Measurements from ENCODE around the gene AKT1S1.

Gene AKT1S1

DNA sequence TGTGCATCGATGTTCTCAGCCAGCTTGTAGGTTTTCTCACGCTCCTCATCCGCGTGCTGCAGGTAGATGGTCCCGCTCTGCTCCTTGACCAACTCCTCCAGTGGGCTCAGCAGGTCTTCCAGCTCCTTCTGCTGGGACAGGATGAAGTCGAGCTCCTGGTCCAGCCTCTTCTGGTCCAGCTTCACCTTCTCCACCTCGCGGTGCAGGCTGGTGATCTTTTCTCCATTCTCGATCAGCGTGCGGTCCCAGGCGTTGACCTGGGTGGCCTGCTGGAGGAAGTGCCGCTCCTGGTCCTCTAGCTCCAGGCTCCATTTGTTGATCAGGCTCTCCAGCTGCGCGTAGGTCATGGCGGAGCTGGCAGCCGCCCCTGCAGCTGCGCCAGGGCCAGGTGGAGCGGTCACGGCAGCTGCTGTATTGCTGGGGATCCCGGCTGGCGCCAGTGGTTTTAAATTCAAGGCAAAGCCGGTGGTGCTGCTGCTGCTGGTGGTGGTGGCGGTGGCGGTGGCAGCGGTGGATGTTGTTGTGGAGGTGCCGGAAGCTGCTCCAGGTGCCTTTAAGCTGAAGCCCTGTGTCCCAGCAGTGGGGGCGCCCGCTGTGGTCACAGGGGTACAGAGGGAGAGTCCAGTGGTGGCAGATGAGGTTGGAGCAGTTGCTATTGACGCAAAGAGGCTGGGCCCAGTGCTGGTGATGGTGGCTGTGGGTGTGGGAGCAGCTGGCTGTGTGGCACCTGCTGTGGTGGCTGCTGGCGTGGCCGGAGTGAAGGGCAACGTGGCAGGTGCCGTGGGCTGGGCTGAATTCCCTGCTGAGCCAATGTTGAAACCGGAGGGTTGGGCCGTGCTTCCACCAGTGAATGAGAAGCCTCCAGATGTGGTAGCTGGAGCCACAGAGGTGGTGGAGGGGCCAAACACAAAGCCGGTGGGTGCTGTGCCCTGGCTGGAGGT is 31.6 kb upstream of the AKT1S1 start:
- DNase-seq (ENCODE audit: extremely low spot score, insufficient read length, low read depth) (no peak), FAIRE-seq (no peak)

DNA sequence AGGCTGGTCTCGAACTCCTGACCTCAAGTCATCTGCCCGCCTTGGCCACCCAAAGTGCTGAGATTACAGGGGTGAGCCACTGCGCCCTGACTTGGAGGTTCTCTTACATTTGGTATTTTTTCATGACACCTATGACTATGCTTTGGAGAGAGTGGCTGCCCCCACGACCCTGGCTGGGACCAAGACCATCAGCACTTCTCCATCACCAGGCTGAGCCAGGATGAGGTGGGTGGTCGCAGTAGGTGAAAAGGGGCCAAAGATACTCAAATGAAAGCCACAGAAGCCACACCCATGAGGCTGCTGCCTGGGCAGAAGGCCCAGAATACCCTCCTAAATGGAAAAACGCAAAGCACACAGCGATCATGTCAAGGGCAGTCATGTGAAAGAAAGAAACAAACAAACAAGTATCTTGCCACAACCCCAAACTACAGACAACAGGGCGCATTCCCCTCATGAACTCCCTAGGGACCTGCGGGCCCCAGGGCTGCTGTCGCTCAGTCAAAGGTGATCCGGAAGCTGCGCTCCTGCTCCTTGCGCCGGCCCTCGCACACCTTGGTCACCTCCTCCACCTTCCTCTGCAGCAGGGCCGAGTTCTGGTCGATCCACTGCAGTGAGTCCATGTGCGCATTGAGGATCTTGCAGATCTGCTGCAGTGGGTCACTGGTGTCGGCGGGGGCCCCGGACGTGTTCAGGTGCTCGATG is 30.7 kb upstream of the AKT1S1 start:
- peak; percentile 51 for FAIRE-seq
- no peak for DNase-seq (ENCODE audit: extremely low spot score, insufficient read length, low read depth)

DNA sequence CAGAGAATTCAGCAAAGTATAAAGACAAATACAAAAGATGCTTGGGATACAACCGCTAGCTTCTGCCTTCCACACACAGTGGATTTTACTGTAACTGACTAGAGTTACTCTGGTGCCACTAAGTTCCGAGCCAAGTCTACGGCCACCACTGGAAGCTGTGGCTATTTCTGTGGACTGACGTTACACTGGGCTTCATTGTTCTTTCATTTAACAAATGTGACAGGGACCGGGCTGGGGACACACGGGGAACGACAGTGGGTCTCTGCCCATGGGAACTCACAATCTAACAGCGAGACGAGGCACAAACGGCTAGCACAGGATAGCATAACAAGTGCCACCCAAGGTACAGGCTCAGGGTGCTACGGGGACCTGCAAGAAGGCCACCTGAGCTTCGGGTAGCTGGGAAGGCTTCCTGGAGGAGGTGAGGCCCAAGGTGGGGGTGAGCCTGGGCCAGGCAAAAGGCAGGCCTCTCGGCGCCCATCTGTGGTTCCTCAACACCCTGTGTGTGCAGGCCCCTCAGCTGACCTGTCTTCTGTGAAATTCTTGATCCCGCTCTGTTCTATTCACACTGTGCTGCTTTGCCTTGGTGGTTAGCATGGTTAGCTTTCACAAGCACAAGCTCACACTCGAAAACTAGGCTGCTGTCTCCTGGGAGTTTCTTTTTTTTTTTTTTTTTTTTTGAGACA is 29.9 kb upstream of the AKT1S1 start:
- DNase-seq (ENCODE audit: extremely low spot score, insufficient read length, low read depth) (no peak), FAIRE-seq (peak; percentile 61)

DNA sequence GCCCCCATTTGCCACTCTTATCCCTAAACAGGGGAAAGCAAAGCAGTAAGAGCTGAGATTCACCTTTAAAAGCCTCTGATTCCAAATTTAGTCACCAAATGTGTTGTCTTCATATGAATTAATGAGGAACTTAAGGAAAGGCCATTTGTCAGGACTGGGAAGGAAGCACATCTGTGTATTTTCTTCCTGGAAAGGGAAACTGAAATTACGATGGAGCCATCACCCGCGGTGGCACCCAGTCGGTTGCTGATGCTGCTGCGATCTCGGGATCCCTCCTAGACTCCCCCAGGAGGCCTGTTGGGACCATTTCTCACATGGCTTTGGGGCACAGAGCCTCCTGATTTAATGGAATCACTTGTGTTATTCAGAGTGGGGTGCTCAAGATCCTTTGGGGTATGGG is 27.0 kb upstream of the AKT1S1 start:
- no peak for DNase-seq (ENCODE audit: extremely low spot score, insufficient read length, low read depth)
- no peak for FAIRE-seq

DNA sequence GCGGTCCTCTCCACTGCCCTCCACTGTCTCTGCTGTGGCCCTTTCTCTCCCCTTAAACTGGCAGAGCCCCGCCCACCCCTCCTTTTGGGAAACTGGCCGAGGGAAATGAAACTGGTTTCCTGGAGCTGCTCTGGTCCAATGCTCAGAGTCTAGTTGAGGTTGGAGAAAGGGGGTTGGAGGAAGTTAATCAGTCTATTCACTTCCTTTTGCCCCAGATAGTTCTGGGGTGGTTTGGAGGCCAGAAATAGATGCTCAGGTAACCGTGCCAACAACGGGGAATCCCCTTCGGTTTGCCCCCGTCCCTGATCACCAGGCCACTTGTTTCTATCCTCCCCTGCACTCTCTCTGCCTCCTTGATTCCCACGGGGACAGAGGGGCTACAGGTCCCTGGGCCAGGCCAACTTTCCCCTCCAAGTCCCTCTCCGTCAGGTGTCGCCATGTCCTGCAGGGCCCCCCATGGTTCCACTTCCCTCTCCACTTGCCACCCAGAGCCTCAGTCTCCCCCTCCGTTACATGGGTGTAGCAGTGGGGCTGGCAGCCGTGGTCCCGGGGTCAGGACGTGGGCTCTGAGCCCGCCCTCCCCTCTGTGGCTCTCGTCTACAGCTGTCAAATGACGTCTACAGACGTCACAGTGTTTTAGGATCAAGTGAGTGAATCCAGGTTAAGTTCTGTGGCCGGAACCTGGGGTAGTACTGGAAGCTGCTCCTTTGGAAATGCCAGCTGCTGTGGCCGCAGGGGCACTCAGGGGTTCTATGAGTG is 19.9 kb upstream of the AKT1S1 start, which contains the start of gene IL4I1:
TSS of gene IL4I1 (minus strand) at position 25 of the 759 bp plus-strand sequence. CDS start 727 bp downstream, outside the sequence.
- DNase-seq (ENCODE audit: extremely low spot score, insufficient read length, low read depth) (peak; percentile 62), FAIRE-seq (peak; percentile 99)

DNA sequence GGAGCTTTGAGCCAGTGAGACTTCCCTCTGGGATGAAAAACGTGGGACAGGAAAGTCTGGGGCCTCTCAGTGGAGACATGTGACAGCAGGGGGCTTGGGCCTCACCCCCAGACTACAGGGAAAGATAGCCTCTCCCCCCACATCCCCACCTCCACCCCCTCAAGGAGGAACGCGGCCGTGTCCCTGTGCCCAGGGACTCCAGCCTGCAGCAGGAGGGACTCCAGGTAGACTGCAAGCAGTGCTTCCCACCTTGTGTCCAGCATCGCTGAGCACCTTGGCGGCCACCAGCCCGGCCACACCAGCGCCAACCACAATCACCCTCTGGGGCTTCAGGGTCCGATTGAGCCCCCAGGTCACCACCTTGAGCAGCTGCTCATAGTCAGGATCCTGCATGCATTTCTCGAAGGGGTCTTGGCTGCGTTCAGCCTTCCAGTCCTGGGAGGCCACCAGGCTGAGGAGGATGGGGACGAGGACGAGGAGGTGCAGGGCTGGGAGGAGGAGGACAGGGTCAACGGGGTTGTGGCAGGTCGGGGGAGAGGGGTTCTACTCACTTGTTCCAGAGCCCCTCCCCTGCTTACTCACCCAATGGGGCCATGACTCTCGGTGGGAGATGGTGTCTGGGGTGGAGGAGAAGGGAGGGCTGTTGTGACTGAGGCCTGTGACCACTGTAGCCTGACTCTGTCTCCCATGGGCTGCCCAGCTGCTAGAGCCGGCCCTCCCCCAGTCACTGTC is 18.6 kb upstream of the AKT1S1 start:
- DNase-seq (ENCODE audit: extremely low spot score, insufficient read length, low read depth): no peak

DNA sequence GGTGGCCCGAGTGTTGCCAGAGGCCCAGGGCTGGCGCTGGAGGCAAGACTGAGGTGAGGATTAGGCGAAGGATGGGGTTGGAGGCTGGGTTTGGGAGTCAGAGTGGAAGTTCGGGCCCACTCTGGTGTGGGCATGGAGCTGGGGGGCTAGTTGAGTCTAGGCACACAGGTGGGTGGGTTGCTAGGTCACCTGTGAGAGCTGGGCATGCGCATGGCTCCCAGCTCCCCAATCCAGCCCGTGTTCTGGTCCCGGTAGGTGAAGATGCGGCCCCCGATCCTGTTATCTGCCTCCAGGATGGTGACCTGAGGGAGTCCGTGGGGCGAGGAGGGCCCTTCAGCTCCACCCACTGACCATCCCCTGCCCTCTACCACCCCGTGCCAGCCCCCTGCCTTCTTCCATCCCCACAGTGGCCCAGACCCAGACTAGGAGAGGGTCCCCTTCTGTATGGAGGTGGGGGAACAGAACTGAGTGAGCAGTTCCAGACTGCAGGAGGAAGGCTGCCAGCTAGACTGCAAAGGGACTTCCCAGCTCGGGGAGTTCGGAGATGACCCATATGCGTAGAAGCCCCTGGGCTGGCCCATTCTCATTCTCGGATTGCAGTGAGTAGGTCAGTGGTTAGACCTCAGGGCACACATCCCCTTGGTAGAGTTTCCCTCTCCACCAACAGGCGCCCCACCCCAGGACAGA is 17.9 kb upstream of the AKT1S1 start:
- DNase-seq (ENCODE audit: extremely low spot score, insufficient read length, low read depth) (no peak), FAIRE-seq (peak; percentile 89)

More for the DNA sequence above, 18.6 kb upstream of the AKT1S1 start:
- peak; percentile 73 for FAIRE-seq

DNA sequence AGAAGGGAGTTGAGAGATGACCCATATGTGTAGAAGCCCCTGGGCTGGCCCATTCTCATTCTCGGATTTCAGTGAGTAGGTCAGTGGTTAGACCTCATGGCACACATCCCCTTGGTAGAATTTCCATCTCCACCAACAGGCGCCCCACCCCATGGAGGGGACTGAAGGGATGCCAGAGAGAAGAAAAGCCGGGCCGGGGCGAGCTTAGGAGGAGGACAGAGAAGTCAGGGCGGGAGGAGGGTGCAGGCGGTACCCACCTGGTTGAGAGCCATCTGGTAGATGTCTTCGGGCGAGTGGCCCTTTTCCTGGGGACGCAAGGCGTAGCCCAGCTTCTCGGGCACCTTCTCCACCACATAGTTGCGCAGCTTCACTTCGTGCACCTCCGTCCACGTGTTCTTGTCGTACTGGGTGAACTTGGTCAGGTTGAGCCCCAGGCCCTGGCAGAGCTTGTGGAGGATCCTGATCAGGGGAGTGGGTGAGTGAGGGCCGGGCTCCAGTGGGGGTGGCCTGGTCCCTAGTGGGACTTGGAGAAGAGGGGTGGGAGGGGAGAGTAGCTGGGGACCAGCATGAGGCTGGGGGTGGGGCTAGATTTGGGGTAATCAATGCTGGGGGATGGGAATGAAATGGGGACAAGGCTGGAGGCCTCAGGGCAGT is 17.0 kb upstream of the AKT1S1 start:
- no peak for FAIRE-seq

DNA sequence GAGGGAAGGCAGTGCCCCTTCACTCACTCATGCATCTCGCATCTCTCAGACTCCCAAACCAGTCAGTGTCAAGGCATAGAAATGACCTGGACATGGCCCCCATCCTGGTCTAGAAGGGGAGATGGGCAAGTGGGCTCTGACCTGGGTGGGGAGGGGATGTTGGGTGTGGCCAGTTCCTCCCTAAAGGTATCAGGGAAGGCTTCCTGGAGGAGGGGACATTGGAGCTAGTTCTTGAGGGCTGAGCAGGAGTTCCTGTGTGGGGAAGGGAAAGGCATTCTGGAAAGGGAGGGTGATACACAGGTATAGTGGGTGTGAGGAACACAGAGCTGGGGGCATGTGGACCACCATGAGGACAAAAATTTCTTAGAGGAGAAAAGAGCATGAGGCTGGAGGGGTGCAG is 15.6 kb upstream of the AKT1S1 start:
- DNase-seq (ENCODE audit: extremely low spot score, insufficient read length, low read depth) (no peak), FAIRE-seq (no peak)

More for the DNA sequence above, 17.0 kb upstream of the AKT1S1 start:
- DNase-seq (ENCODE audit: extremely low spot score, insufficient read length, low read depth): no peak

DNA sequence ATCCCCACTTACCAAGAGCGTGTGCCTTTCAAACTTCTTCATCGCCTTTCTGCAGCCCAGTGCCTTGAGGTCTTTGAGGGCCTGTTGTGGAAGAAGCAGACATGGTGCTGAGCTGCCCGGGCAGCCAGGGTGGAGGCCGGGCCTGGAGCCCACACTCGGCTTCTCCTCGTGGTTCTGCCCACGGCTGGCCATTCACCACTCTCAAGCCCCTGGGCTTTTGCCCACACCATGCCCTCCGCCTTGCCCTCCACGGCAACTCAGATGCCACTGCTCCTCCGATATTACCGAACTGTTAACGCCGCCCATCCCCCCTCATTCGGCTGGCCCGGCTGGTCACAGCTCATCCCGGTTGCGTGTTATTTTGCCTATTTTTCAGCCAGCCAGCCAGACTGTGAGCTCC is 14.2 kb upstream of the AKT1S1 start:
- DNase-seq (ENCODE audit: extremely low spot score, insufficient read length, low read depth) (no peak), FAIRE-seq (no peak)

DNA sequence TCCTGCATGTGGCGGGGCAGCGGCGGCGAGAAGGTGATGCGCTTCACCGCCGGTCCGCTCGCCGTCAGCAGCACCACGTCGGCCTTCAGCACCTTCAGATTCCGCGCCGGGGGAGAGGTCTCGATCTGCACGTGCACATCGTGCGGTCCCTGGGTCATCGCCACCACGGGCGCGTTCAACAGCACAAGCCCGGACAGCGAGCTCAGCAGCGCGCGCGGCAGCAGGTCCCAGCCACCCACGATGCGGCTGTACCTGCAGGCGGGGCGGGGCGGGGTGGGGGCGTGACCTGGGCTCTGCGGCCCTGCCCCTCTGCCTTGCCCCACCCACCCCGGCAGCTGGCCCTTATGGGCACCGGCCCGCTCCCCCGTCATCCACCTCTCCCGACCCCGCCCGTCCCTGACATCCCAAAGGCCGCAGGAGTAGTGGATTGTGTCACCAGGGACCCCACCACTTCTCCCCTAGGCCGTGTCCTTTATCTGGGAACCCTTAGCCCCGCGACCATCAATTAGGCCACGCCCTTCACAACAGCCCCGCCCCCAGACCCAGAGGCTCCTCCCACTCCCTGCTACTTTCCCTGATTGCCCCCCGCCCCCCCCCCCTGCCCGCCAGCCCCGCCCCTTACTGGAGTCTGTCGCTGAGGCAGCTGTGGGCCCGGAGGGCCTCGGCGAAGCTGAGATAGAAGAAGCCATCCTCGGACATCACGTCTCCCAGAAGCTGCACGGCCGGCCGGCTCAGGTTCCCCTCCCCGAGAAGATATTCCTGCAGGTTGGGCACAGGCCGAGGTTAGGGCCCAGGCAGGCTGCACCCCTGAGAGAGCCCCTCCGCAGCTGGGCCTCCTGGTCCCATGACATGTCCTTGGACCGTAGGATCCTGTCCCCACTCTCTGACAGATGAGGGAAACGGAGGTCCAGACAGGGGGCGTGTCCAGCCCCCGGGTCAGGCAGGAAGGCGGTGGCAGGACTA is 13.5 kb upstream of the AKT1S1 start:
- FAIRE-seq (no peak), DNase-seq (ENCODE audit: extremely low spot score, insufficient read length, low read depth) (no peak)

DNA sequence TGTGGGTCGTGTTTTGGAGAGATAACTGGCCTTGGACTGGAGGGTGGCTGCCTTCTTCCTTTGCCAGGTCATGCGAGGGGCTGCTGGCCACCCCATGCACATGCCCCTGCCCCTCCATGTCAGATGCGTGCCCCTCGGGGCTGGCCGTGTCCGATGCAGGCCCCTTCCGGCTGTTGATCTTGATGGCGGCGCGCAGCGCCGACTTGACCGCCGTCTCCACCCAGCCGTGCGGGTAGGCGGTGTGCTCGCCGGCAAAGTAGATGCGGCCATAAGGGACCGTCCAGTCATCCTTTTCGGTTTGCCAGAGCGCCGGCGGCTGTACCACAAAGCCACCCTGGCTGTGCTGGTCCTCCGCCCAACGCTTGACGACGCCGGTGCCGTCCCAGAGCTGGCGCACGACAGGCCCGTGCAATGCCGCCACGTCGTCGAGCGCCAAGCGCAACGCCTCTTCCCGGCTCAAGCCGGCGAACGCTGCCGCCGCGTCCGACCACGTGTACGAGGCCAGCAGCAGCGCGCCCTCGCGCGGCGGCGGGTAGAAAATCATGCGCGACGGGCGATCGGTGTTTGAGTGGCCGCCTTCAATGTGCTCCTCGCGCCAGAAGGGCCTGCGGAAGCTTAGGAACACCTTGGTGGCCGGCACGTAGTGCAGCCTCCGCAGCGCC is 12.7 kb upstream of the AKT1S1 start:
- FAIRE-seq: peak; percentile 55

DNA sequence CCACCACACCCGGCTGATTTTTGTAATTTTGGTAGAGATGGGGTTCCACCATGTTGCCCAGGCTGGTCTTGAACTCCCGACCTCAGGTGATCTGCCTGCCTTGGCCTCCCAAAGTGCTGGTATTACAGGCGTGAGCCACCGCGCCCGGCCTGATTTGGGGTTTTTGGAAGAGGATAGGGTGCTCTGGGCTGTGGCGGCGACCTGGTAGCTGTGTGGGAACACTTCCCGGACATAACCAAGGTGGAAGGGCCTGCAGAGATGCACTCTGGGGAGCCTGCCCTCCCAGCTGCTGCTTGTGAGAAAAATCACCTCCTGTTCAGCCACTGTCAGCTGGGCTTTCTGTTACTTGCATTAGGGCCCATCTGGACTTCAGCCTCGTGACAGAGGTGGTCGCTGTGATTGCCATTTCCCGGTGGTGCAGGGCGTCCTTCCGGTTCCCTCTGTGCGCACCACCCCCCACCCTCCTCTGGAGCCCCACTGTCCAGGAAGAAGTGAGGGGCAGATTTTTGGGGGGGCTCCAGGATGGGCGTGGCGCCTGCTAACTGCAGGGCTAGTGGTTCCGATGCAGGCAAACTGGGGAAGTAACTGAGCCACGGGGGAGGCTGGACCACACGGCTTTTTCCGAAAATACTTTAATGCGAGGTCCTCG is 12.0 kb upstream of the AKT1S1 start:
- DNase-seq (ENCODE audit: extremely low spot score, insufficient read length, low read depth) (no peak), FAIRE-seq (no peak)

More for the DNA sequence above, 12.7 kb upstream of the AKT1S1 start:
- DNase-seq (ENCODE audit: extremely low spot score, insufficient read length, low read depth): no peak

DNA sequence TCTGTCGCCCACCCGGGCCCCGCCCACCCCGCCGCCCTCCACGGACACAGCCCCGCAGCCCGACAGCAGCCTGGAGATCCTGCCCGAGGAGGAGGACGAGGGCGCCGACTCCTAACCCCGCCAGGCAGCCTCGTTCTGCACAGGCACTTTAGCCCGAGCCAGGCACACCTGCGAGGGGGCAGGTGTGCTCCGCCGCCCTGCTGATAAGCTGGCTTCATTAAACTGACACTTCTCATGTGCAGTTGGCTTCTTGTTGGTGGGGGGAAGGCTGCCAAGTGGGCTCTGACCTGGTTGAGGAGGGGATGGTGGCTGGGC is 11.3 kb upstream of the AKT1S1 start:
- FAIRE-seq: no peak
- no peak for DNase-seq (ENCODE audit: extremely low spot score, insufficient read length, low read depth)

DNA sequence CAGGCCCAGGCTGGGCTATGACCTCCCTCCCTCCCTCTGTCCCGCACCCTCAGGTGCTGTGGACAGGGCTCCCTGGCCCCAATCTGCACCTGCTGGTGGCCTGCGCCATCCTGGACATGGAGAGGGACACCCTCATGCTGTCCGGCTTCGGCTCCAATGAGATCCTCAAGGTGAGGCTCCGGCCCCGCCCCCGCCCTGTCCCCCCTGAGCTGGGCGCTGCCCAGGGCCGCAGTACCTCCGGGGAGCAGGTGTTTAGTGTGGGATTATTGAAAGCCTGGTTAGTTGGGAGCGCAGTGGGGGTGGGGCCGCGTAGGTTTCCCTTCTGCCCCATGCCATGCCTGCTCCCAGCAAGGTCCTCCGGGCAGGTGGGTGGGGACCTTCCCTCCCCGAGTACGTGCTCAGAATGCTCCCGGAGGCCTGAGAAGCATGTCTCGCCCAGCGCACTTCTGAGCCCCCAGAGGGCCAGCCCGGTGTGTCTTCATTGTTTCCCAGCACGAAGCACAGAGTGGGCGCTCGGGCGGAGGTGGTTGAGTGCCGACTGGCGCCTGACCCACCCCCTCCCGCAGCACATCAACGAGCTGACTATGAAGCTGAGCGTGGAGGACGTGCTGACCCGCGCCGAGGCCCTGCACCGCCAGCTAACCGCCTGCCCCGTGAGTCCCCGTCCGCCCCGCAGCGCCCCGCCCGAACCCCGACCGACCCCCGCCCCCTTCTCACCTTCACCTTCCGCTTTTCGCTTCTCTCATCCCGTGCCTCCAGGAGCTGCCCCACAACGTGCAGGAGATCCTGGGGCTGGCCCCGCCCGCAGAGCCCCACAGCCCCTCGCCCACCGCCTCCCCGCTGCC is 10.7 kb upstream of the AKT1S1 start:
- DNase-seq (ENCODE audit: extremely low spot score, insufficient read length, low read depth): no peak
- no peak for FAIRE-seq

Measured in GM18507 (cell line).